PC-3 (cell line): ENCODE data around the gene PLVAP. TPM values are rescaled to one million over a fixed set of nuclear protein-coding genes. Genes with fewer than 3 reads are reported as not detected.

Experiments
- ATAC-seq: fragments of 200-7000 bp; cut with Tn5 transposase; 2 replicates; pipeline ENCODE4 v1.9.1; 2020; ENCODE audit warnings: mild to moderate bottlenecking, moderate library complexity
- BruUV-seq: library from RNA; stranded (reverse); fragments of 400-500 nt; replicated peaks from 2 replicates; lab custom pipeline; 2021; lab: Mats Ljungman, UMichigan
- CTCF ChIA-PET: fragments of 300-600 bp; sonication (Branson Sonifier 250); formaldehyde crosslinking; loops from one replicate; lab custom pipeline; 2022; ENCODE audit warnings: antibody characterized with exemption; lab: Charles Lee
- POLR2A ChIA-PET: fragments of 300-600 bp; sonication (Branson Sonifier 250); formaldehyde crosslinking; loops from one replicate; lab custom pipeline; 2022; ENCODE audit warnings: antibody characterized with exemption; ENCODE audit not compliant: unreplicated experiment; lab: Charles Lee
- DNase-seq: peaks from one replicate; pipeline ENCODE4 v3.0.0-alpha.2; 2015
- H2AFZ ChIP-seq: fragments of 300-600 bp; sonication (generic); 2 replicates; pipeline ENCODE4 v1.6.0; 2016; ENCODE audit warnings: antibody characterized with exemption, low read length
- H3F3A ChIP-seq: fragments of 300-600 bp; sonication (generic); one replicate; pipeline ENCODE4 v1.6.0; 2017; ENCODE audit warnings: antibody characterized with exemption, low read length, control low read depth, mild to moderate bottlenecking; ENCODE audit not compliant: unreplicated experiment
- H3K27ac ChIP-seq: fragments of 300-600 bp; sonication (generic); 2 replicates; pipeline ENCODE4 v1.5.1; 2016; ENCODE audit warnings: mild to moderate bottlenecking, low read length
- H3K27me3 ChIP-seq: fragments of 300-600 bp; sonication (generic); 2 replicates; pipeline ENCODE4 v1.6.1; 2016; ENCODE audit warnings: low read length, mixed read lengths
- H3K36me3 ChIP-seq: fragments of 300-600 bp; sonication (generic); 2 replicates; pipeline ENCODE4 v1.6.1; 2016; ENCODE audit warnings: low read depth, mixed run types, low read length, mixed read lengths
- H3K4me1 ChIP-seq: fragments of 300-600 bp; sonication (generic); 2 replicates; pipeline ENCODE4 v1.5.1; 2016; ENCODE audit warnings: low read length; ENCODE audit not compliant: insufficient read depth
- H3K4me2 ChIP-seq: fragments of 300-600 bp; sonication (generic); 2 replicates; pipeline ENCODE4 v1.6.0; 2016; ENCODE audit warnings: low read length
- H3K4me3 ChIP-seq: fragments of 300-600 bp; sonication (generic); 2 replicates; pipeline ENCODE4 v1.5.1; 2016; ENCODE audit warnings: mild to moderate bottlenecking, low read length, mixed read lengths
- H3K79me2 ChIP-seq: fragments of 300-600 bp; sonication (generic); 2 replicates; pipeline ENCODE4 v1.6.1; 2017; ENCODE audit warnings: low read length, mixed read lengths
- H3K9ac ChIP-seq: fragments of 300-600 bp; sonication (generic); 2 replicates; pipeline ENCODE4 v1.6.0; 2016; ENCODE audit warnings: mild to moderate bottlenecking, low read length
- H3K9me2 ChIP-seq: fragments of 300-600 bp; sonication (generic); replicated peaks from 2 replicates; pipeline ENCODE4 v1.6.1; 2016; ENCODE audit warnings: mixed run types, low read length, mixed read lengths
- H3K9me3 ChIP-seq: fragments of 300-600 bp; sonication (generic); 2 replicates; pipeline ENCODE4 v1.6.1; 2016; ENCODE audit warnings: low read length, mixed read lengths
- H4K20me1 ChIP-seq: fragments of 300-600 bp; sonication (generic); 2 replicates; pipeline ENCODE4 v1.6.1; 2016; ENCODE audit warnings: low read length, mixed read lengths
- EZH2 ChIP-seq: fragments of 300-600 bp; sonication (generic); IDR thresholded peaks from one replicate; pipeline ENCODE4 v1.6.1; 2017; ENCODE audit warnings: antibody characterized with exemption, mild to moderate bottlenecking, low read length; ENCODE audit not compliant: unreplicated experiment
- EZH2phosphoT487 ChIP-seq: fragments of 300-600 bp; sonication (generic); IDR thresholded peaks from 2 replicates; pipeline ENCODE4 v1.6.1; 2018; ENCODE audit warnings: mild to moderate bottlenecking, antibody characterized with exemption, low read length, borderline replicate concordance
- intact Hi-C: fragments of 100-400 bp; cut with micrococcal nuclease; formaldehyde crosslinking; loops from 2 replicates; pipeline ENCODE4 v1.9.0; 2023
- total RNA-seq: library from RNA; depleted of rRNA; stranded (reverse); fragments of >200 nt; gene quantifications from 2 replicates; pipeline ENCODE4 v1.2.3, GENCODE V29; 2014
- TF ChIP-seq, protein P1 (sequence below): fragments of 300-600 bp; sonication (generic); conservative IDR thresholded peaks from 2 replicates; pipeline ENCODE4 v1.5.1; 2017; ENCODE audit warnings: antibody characterized with exemption, low read depth, mild to moderate bottlenecking, low read length

The PLVAP gene
- total RNA-seq, 1 experiment from 2014 or later = not detected

DNA sequence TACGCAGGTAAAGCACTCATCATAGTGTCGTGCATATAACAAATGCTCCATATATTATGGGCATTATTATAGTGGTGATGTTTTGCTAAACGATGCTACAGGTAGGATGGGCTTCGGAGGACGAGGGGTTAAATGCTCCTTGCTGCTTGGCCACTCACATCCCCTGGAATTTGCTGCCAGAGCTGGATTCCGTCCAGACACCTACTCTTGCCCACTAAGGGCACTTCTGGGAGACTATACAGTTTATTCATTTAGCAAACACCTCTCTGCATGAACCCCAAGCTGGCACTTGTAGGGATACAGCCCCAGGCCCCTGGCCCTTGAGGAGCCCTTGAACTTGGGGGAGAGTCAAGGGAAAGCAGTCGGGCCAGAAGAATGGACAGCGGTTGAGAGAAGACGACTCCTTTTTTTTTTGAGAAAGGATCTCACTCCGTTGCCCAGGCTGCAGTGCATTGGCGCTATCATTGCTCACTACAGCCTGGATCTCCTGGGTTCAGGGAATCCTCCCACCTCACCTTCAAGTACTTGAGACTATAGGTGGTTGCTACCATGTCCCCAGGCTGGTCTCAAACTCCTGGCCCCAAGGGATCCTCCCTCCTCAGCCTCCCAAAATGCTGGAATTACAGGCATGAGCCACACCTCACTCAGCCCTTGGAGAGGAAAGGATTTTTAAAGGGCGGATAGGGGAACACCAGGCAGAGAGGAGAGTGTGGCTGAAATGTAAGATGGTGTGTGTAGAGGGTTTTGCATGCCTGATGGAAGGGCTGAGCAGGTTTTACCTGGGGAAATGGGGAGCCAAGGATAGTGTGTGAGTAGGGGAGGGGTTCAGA is 72.5 kb downstream of the PLVAP start:
- DNase-seq = no peak
- Histone ChIP-seq H3K36me3 (no peaks in the 10 kb centered on the region), H3K9ac (no peak overlapping the region), H3K27ac (peak overlapping the region; percentile 42), H3K4me3 (no peak overlapping the region; the same call in 1 of the 2 replicates), H3K79me2 (peaks cover 40% of the 10 kb centered on the region), H2AFZ (no peak overlapping the region; the same call in 1 of the 2 replicates), H4K20me1 (no peaks in the 10 kb centered on the region), H3K9me2 (no peaks in the 10 kb centered on the region), H3K4me2 (peak overlapping the region; percentile 73), H3K4me1 (peaks cover 22% of the 10 kb centered on the region), H3K27me3 (no peaks in the 10 kb centered on the region), H3F3A (no peaks in the 10 kb centered on the region), H3K9me3 (no peaks in the 10 kb centered on the region)
- ChIA-PET CTCF (interaction anchor here (0.6 to 1.2 kb wide), 8 partner anchors 8 to 742 kb away, joined by 3 to 8 read pairs (median 4); partner anchors contain the start of gene BABAM1), POLR2A (interaction anchor here (0.5 kb wide), 1 partner anchor 490 kb away, joined by 4 read pairs; the partner anchor contains the start of gene B3GNT3)
- ATAC-seq = no peak
- intact Hi-C loops = loop anchor here (1.0 kb wide), 2 partner anchors 8 to 30 kb away; partner anchors contain the start of gene ANO8
- TF ChIP-seq EZH2 (no peak), EZH2phosphoT487 (no peak)
- TF ChIP-seq, protein P1, sequence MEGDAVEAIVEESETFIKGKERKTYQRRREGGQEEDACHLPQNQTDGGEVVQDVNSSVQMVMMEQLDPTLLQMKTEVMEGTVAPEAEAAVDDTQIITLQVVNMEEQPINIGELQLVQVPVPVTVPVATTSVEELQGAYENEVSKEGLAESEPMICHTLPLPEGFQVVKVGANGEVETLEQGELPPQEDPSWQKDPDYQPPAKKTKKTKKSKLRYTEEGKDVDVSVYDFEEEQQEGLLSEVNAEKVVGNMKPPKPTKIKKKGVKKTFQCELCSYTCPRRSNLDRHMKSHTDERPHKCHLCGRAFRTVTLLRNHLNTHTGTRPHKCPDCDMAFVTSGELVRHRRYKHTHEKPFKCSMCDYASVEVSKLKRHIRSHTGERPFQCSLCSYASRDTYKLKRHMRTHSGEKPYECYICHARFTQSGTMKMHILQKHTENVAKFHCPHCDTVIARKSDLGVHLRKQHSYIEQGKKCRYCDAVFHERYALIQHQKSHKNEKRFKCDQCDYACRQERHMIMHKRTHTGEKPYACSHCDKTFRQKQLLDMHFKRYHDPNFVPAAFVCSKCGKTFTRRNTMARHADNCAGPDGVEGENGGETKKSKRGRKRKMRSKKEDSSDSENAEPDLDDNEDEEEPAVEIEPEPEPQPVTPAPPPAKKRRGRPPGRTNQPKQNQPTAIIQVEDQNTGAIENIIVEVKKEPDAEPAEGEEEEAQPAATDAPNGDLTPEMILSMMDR = no peak
- BruUV-seq = no TSS peak

DNA sequence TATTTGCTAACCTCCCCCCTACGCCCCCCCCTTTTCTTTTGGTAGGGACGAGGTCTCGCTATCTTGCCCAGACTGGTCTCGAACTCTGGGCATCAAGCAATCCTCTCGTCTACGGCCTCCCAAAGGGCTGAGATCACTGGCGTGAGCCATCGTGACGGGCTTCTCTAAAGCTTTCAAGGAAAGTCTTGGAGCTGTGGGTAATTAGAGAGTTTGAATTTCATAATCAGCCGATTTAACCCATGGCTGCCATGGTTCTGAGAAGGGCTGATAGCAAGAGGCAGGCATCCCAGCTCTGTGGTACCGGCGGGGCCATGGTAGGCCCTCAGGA is 73.2 kb downstream of the PLVAP start:
- CTCF ChIA-PET = no interaction called here
- Histone ChIP-seq H3K9ac (no peak overlapping the region), H3K36me3 (no peaks in the 10 kb centered on the region), H4K20me1 (no peaks in the 10 kb centered on the region), H3K79me2 (peaks cover 38% of the 10 kb centered on the region), H2AFZ (no peak overlapping the region; the same call in 1 of the 2 replicates), H3K9me2 (no peaks in the 10 kb centered on the region), H3K4me2 (peak overlapping the region; percentile 95; the same call in 1 of the 2 replicates), H3K27ac (no peak overlapping the region), H3K4me1 (peaks cover 22% of the 10 kb centered on the region), H3K27me3 (no peaks in the 10 kb centered on the region), H3K9me3 (no peaks in the 10 kb centered on the region), H3F3A (no peaks in the 10 kb centered on the region), H3K4me3 (no peak overlapping the region)
- no peak for ATAC-seq
- TF ChIP-seq EZH2phosphoT487 = no peak
- TF ChIP-seq, protein P1 = no peak
- no peak for TF ChIP-seq EZH2
- POLR2A ChIA-PET = no interaction called here
- intact Hi-C loops = no loop called here
- DNase-seq = no peak
- BruUV-seq = no TSS peak
